GM10266 (cell line): ENCODE results near the gene ZSWIM9.

ENCODE experiments used
- DNase-seq: peaks from one replicate; pipeline ENCODE4 v3.0.0; 2012; ENCODE audit errors: extremely low spot score
- TF ChIP-seq, protein P1 (sequence below): IDR thresholded peaks from 2 replicates; pipeline ENCODE4 v1.5.1; 2012; ENCODE audit warnings: mild to moderate bottlenecking, low read depth; ENCODE audit not compliant: control insufficient read depth, insufficient read depth; ENCODE audit errors: missing control alignments

The ZSWIM9 gene

GRCh38 chr19:48169939-48170803 is at the start of gene ZSWIM9, which contains the start of gene LIG1:
TSS of gene ZSWIM9 (plus strand) at chr19:48170680. CDS start at chr19:48171803, 1,123 bp downstream.
TSS of gene LIG1 (minus strand) at chr19:48170344. CDS start at chr19:48165566, 4,778 bp downstream.
- peak; percentile 97 for DNase-seq
- TF ChIP-seq, protein P1, sequence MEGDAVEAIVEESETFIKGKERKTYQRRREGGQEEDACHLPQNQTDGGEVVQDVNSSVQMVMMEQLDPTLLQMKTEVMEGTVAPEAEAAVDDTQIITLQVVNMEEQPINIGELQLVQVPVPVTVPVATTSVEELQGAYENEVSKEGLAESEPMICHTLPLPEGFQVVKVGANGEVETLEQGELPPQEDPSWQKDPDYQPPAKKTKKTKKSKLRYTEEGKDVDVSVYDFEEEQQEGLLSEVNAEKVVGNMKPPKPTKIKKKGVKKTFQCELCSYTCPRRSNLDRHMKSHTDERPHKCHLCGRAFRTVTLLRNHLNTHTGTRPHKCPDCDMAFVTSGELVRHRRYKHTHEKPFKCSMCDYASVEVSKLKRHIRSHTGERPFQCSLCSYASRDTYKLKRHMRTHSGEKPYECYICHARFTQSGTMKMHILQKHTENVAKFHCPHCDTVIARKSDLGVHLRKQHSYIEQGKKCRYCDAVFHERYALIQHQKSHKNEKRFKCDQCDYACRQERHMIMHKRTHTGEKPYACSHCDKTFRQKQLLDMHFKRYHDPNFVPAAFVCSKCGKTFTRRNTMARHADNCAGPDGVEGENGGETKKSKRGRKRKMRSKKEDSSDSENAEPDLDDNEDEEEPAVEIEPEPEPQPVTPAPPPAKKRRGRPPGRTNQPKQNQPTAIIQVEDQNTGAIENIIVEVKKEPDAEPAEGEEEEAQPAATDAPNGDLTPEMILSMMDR, result no peak

GRCh38 chr19:48121066-48121465 is 49.4 kb upstream of the ZSWIM9 start:
- no peak for DNase-seq
- TF ChIP-seq, protein P1, result no peak

- DNase-seq, result peak; percentile 76
- TF ChIP-seq, protein P1, result no peak
Observed at GRCh38 chr19:48121909-48122371, 48.5 kb upstream of the ZSWIM9 start.

GRCh38 chr19:48122421-48122820 is 48.1 kb upstream of the ZSWIM9 start:
- no peak for DNase-seq
- TF ChIP-seq, protein P1, result no peak

DNA sequence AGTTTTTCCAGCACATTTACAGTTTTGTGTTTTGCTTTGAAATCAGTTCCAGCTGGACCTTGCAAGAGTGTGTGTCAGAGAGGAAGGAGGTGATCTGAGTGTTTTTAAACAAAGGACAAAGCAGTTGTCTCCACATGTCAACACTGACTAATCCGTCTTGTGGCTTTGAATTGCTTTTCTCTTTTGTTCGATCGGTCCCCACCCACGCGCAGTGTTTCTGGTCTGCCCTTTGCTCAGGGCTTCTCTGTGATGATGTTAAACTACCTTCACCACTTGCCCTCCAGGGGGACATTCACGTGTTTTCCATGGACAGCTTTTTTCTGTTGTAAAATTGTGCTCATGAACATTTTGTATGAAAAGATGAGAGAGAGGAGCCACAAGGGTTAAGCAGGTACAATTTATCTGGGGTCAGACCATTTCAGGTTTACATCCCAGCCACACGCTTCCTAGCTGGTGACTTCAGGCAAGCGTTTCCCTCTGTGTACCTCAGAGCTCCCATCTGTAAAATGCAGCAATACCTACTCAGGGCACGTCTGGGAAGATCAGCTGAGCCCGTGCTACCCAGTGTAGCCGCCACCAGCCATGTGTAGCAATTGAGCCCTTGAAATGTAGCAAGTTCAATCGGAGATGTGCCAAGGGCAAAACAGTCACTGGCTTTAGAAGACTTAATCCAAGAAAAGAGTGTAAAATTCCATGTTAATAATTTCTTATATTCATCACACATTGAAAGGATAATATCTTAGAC is 46.4 kb upstream of the ZSWIM9 start:
- TF ChIP-seq, protein P1, result no peak
- DNase-seq, result peak; percentile 56

DNA sequence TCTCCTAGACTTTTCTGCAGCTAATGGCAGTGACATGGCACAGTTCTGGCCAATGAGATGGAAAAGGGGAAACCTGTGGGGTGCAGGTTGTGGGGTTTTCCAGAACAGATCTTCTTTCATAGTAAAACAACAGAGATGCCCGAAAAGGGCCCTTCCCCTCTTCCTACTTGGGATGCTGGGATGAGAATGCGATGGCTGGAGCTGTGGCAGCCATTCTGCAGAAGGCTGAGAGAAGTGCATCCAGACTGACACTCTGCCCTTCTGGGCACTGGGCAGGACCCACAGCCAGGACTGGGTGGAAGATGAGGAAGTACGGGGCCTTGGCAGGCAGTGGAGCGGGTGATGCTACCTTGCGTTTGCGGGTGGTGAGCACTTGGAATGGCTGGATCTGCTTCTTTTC is 42.9 kb upstream of the ZSWIM9 start:
- no peak for DNase-seq
- TF ChIP-seq, protein P1, result no peak
